Activated effector memory CD4-positive, alpha-beta T cell treated with anti-CD3 and anti-CD28 coated beads, Interleukin-2, amount 50 U/mL, for 16 hours (primary cell): Measurements from ENCODE around the gene TXNRD2.
A peak's percentile ranks its signal among the peaks of the same experiment; 100 is the strongest.
"Not testable (repeated sequence)": the region's sequence is repeated elsewhere in the genome, so short reads cannot be mapped to it uniquely, and the experiment has no call there.

Experiments used
- DNase-seq: peaks from one replicate; pipeline ENCODE4 v3.0.0-alpha.2; 2020

The TXNRD2 gene

GRCh38 chr22:19885841-19886592 lies 55.6 kb downstream of the TXNRD2 start:
- peak; percentile 52 for DNase-seq

GRCh38 chr22:19884954-19885751 lies 56.5 kb downstream of the TXNRD2 start:
- peak; percentile 57 for DNase-seq

- peak; percentile 58 for DNase-seq
These were observed 57.3 kb downstream of the TXNRD2 start for GRCh38 chr22:19884161-19884953.

- not testable (repeated sequence) for DNase-seq
These were observed 58.2 kb downstream of the TXNRD2 start for GRCh38 chr22:19883446-19883845.

- peak; percentile 57 for DNase-seq
These were observed 58.9 kb downstream of the TXNRD2 start for GRCh38 chr22:19882446-19883381.

GRCh38 chr22:19880786-19881569 lies 60.6 kb downstream of the TXNRD2 start:
- peak; percentile 42 for DNase-seq

GRCh38 chr22:19879992-19880785 lies 61.4 kb downstream of the TXNRD2 start:
- DNase-seq: peak; percentile 58

- no peak for DNase-seq
These were observed 62.0 kb downstream of the TXNRD2 start for GRCh38 chr22:19879643-19879991.

- DNase-seq: peak; percentile 31
These were observed 62.4 kb downstream of the TXNRD2 start for GRCh38 chr22:19879246-19879570.

GRCh38 chr22:19878461-19879245 lies 63.0 kb downstream of the TXNRD2 start:
- peak; percentile 53 for DNase-seq

- DNase-seq: peak; percentile 59
These were observed 63.8 kb downstream of the TXNRD2 start for GRCh38 chr22:19877626-19878339.

GRCh38 chr22:19876941-19877625 lies 64.5 kb downstream of the TXNRD2 start:
- DNase-seq: peak; percentile 55

GRCh38 chr22:19876314-19876940 lies 65.2 kb downstream of the TXNRD2 start:
- peak; percentile 61 for DNase-seq

- peak; percentile 53 for DNase-seq
These were observed 65.9 kb downstream of the TXNRD2 start for GRCh38 chr22:19875531-19876313.

- no peak for DNase-seq
These were observed 66.5 kb downstream of the TXNRD2 start for GRCh38 chr22:19875061-19875530.

GRCh38 chr22:19874307-19875060 lies 67.1 kb downstream of the TXNRD2 start:
- DNase-seq: peak; percentile 79
